HCT116 (cell line): ENCODE measurements around the gene MESD. TPM values are rescaled to one million over a fixed set of nuclear protein-coding genes. Genes with fewer than 3 reads are reported as not detected.

ENCODE experiments used
- ATAC-seq: fragments of 200-7000 bp; cut with Tn5 transposase; 2 replicates; pipeline ENCODE4 v1.9.1; 2020; ENCODE audit warnings: mild to moderate bottlenecking, moderate library complexity
- BruUV-seq: library from RNA; stranded (reverse); fragments of 400-500 nt; replicated peaks from 2 replicates; lab custom pipeline; 2021; lab: Mats Ljungman, UMichigan
- CTCF ChIA-PET: fragments of 300-600 bp; sonication (Branson Sonifier 250); formaldehyde crosslinking; loops from one replicate; lab custom pipeline; 2021; ENCODE audit warnings: antibody characterized with exemption; lab: Charles Lee
- POLR2A ChIA-PET: fragments of 300-600, 350-600 bp; sonication (Branson Sonifier 250); formaldehyde crosslinking; loops from one replicate; lab custom pipeline; 2021; ENCODE audit warnings: antibody characterized with exemption; lab: Charles Lee
- RAD21 ChIA-PET, 2 experiments: fragments of 300-600 bp; sonication (Branson Sonifier 250); formaldehyde crosslinking; loops; one replicate each; lab custom pipeline; 2023; ENCODE audit warnings: low total read pairs in 2 of 2; ENCODE audit not compliant: uncharacterized antibody in 2 of 2, unreplicated experiment in 2 of 2, low non-redundant PET in 1 of 2; lab: Charles Lee
- DNase-seq: peaks from one replicate; pipeline ENCODE4 v3.0.0-alpha.2; 2010; ENCODE audit warnings: low read depth, low spot score
- H2AFZ ChIP-seq: fragments of 200-600 bp; shearing (Covaris generic), sonication (generic); 2 replicates; pipeline ENCODE4 v1.6.1; 2017; ENCODE audit warnings: low read depth, mixed run types, mixed read lengths, antibody characterized with exemption, low read length; ENCODE audit not compliant: poor library complexity, severe bottlenecking
- H3K27ac ChIP-seq: 2 replicates; pipeline ENCODE4 v1.5.1; 2012; ENCODE audit warnings: low read depth, low read length
- H3K27me3 ChIP-seq: fragments of 200-600 bp; sonication (generic); 2 replicates; pipeline ENCODE4 v1.6.1; 2016; ENCODE audit warnings: mixed run types, low read length, mixed read lengths; ENCODE audit not compliant: insufficient read depth
- H3K36me3 ChIP-seq, 2 experiments: fragments of 200-500 bp in 1 of 2; fragments of 200-600 bp in 1 of 2; sonication (Bioruptor generic) in 1 of 2; sonication (generic) in 1 of 2; 2 replicates each; pipeline versions ENCODE4 v1.5.1 to v1.6.1; 2014 to 2016; ENCODE audit warnings: low read length in 2 of 2, inconsistent platforms in 1 of 2, mixed read lengths in 1 of 2, mixed run types in 1 of 2; ENCODE audit not compliant: insufficient read depth in 2 of 2, control insufficient read depth in 1 of 2
- H3K4me1 ChIP-seq, 2 experiments: fragments of 200-600 bp in 1 of 2; sonication (generic) in 1 of 2; 2 replicates each; pipeline versions ENCODE4 v1.5.1 to v1.6.1; 2012 to 2017; ENCODE audit warnings: low read length in 2 of 2, inconsistent platforms in 1 of 2, mild to moderate bottlenecking in 1 of 2, mixed read lengths in 1 of 2, mixed run types in 1 of 2, moderate library complexity in 1 of 2; ENCODE audit not compliant: insufficient read depth in 2 of 2, control insufficient read depth in 1 of 2
- H3K4me2 ChIP-seq: fragments of 200-600 bp; sonication (generic); 2 replicates; pipeline ENCODE4 v1.6.1; 2017; ENCODE audit warnings: mixed run types, low read length, mixed read lengths
- H3K4me3 ChIP-seq, 2 experiments: fragments of 200-600 bp in 1 of 2; sonication (generic) in 1 of 2; replicated peaks in 1 of 2; 2 replicates each; pipeline ENCODE4 v1.5.1; 2011 to 2016; ENCODE audit warnings: low read length in 2 of 2, control low read depth in 1 of 2, low read depth in 1 of 2, mild to moderate bottlenecking in 1 of 2, mixed read lengths in 1 of 2, mixed run types in 1 of 2
- H3K79me2 ChIP-seq: fragments of 200-600 bp; sonication (generic); 2 replicates; pipeline ENCODE4 v1.6.1; 2017; ENCODE audit warnings: mild to moderate bottlenecking, mixed run types, low read length, moderate library complexity, mixed read lengths; ENCODE audit not compliant: insufficient read depth
- H3K9ac ChIP-seq: fragments of 200-600 bp; sonication (generic); 2 replicates; pipeline ENCODE4 v1.6.1; 2016; ENCODE audit warnings: low read length, mixed read lengths
- H3K9me2 ChIP-seq: fragments of 200-600 bp; sonication (generic), shearing (Covaris generic); 2 replicates; pipeline ENCODE4 v1.6.1; 2017; ENCODE audit warnings: mixed run types, mild to moderate bottlenecking, moderate library complexity; ENCODE audit not compliant: insufficient read depth
- H3K9me3 ChIP-seq, 2 experiments: fragments of 200-500 bp in 1 of 2; fragments of 200-600 bp in 1 of 2; sonication (Bioruptor generic) in 1 of 2; sonication (generic) in 1 of 2; 2 replicates each; pipeline ENCODE4 v1.6.1; 2014 to 2017; ENCODE audit warnings: low read length in 2 of 2, mixed read lengths in 2 of 2, inconsistent platforms in 1 of 2, low read depth in 1 of 2, mild to moderate bottlenecking in 1 of 2, mixed run types in 1 of 2, moderate library complexity in 1 of 2; ENCODE audit not compliant: control insufficient read depth in 1 of 2, insufficient read depth in 1 of 2
- H4K20me1 ChIP-seq: fragments of 200-600 bp; sonication (generic), shearing (Covaris generic); 2 replicates; pipeline ENCODE4 v1.6.1; 2017; ENCODE audit warnings: mixed run types, mild to moderate bottlenecking, moderate library complexity; ENCODE audit not compliant: insufficient read depth
- CEBPB ChIP-seq: IDR thresholded peaks from 2 replicates; pipeline ENCODE4 v1.6.1; 2012; ENCODE audit warnings: low read depth
- CTCF ChIP-seq, 3 experiments: fragments of 200-600 bp in 1 of 3; sonication (generic) in 1 of 3; IDR thresholded peaks in 2 of 3; conservative IDR thresholded peaks in 1 of 3; 2 replicates each; pipeline ENCODE4 v1.5.1; 2012 to 2017; ENCODE audit warnings: low read depth in 2 of 3, low read length in 2 of 3, antibody characterized with exemption in 1 of 3, borderline replicate concordance in 1 of 3, control low read depth in 1 of 3, mild to moderate bottlenecking in 1 of 3, mixed read lengths in 1 of 3, mixed run types in 1 of 3, moderate library complexity in 1 of 3; ENCODE audit not compliant: insufficient read depth in 1 of 3
- EGR1 ChIP-seq: IDR thresholded peaks from 2 replicates; pipeline ENCODE4 v1.6.1; 2012; ENCODE audit warnings: low read depth
- ELF1 ChIP-seq: IDR thresholded peaks from 2 replicates; pipeline ENCODE4 v1.6.1; 2012; ENCODE audit warnings: low read depth, borderline replicate concordance
- EZH2 ChIP-seq: fragments of 200-600 bp; sonication (generic); IDR thresholded peaks from 2 replicates; pipeline ENCODE4 v1.6.1; 2017; ENCODE audit warnings: antibody characterized with exemption, mixed run types
- POLR2A ChIP-seq: IDR thresholded peaks from 2 replicates; pipeline ENCODE4 v1.7.0; 2011; ENCODE audit warnings: borderline replicate concordance; ENCODE audit not compliant: insufficient read depth, insufficient read length; ENCODE audit errors: extremely low read depth
- SIN3A ChIP-seq: IDR thresholded peaks from 2 replicates; pipeline ENCODE4 v1.6.1; 2012; ENCODE audit warnings: low read depth
- SRF ChIP-seq: IDR thresholded peaks from 2 replicates; pipeline ENCODE4 v1.6.1; 2012; ENCODE audit warnings: low read depth
- ZFX ChIP-seq: fragments of 450-650 bp; IDR thresholded peaks from 2 replicates; pipeline ENCODE4 v1.6.1; 2017
- intact Hi-C: fragments of 100-400 bp; cut with micrococcal nuclease; formaldehyde crosslinking; loops from 2 replicates; pipeline ENCODE4 v1.10.0; 2022
- total RNA-seq: library from RNA; stranded (reverse); gene quantifications from one replicate; pipeline ENCODE4 v1.2.1, GENCODE V29; 2021; ENCODE audit not compliant: unreplicated experiment
- TF ChIP-seq, protein P1 (sequence below): IDR thresholded peaks from 2 replicates; pipeline ENCODE4 v1.6.1; 2012; ENCODE audit warnings: low read depth
- TF ChIP-seq, protein P2 (sequence below): IDR thresholded peaks from 2 replicates; pipeline ENCODE4 v1.6.1; 2012
- TF ChIP-seq, protein P3 (sequence below): IDR thresholded peaks from 2 replicates; pipeline ENCODE4 v1.6.1; 2012
- TF ChIP-seq, protein P4 (sequence below): IDR thresholded peaks from 2 replicates; pipeline ENCODE4 v1.6.1; 2011; ENCODE audit warnings: mild to moderate bottlenecking, low read length, moderate library complexity; ENCODE audit not compliant: insufficient replicate concordance; ENCODE audit errors: extremely low read depth

MESD gene
- total RNA-seq, 1 experiment from 2014 or later, result 22.5 TPM

DNA sequence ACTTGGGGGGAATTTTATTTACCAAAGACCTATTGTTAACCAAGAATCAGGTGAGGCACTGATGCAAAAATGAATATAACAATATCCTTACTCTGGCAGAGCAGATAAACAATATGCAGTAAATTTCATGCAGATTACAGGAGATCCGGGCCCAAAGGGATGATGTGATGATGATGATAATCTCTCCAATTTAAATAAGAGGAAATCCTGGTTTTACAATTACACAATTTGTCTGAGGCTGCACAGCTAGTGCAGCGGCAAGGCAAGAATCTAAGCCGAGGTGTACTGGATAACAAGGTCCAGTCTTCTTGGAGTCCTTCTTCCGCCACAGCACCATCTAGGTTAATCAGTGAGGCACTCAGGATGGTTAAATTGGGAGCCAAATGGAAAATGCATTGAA is 2.4 kb upstream of the MESD start:
- H2AFZ ChIP-seq, result no peak overlapping the region
- DNase-seq, result no peak
- no peaks in the 10 kb centered on the region for H3K27me3 ChIP-seq
- no peak overlapping the region for H3K27ac ChIP-seq
- H3K4me2 ChIP-seq, result no peak overlapping the region
- no TSS peak for BruUV-seq
- CTCF ChIA-PET, result interaction anchor here (1.2 to 3.2 kb wide), 3 partner anchors 8 to 274 kb away, joined by 3 to 14 read pairs (median 4); partner anchors contain the start of gene TLNRD1
- no peaks in the 10 kb centered on the region for H4K20me1 ChIP-seq
- no peak for ATAC-seq
- POLR2A ChIA-PET, result interaction anchor here (1.4 kb wide), 1 partner anchor 8 kb away, joined by 6 read pairs; the partner anchor contains the start of gene TLNRD1
- RAD21 ChIA-PET, result no interaction called here
- H3K9me2 ChIP-seq, result no peaks in the 10 kb centered on the region
- peaks cover 24% of the 10 kb centered on the region for H3K79me2 ChIP-seq
- H3K4me1 ChIP-seq, result peaks cover 13 to 30% of the 10 kb centered on the region in 2 experiments; a peak in 3 of 4 replicates
- H3K9me3 ChIP-seq, result no peaks in the 10 kb centered on the region
- H3K4me3 ChIP-seq, result no peak overlapping the region
- intact Hi-C loops, result loop anchor here (10.0 kb wide), 1 partner anchor 333 kb away; the partner anchor contains the start of gene STARD5
- no peak overlapping the region for H3K9ac ChIP-seq
- no peaks in the 10 kb centered on the region for H3K36me3 ChIP-seq
- TF ChIP-seq, protein P1, sequence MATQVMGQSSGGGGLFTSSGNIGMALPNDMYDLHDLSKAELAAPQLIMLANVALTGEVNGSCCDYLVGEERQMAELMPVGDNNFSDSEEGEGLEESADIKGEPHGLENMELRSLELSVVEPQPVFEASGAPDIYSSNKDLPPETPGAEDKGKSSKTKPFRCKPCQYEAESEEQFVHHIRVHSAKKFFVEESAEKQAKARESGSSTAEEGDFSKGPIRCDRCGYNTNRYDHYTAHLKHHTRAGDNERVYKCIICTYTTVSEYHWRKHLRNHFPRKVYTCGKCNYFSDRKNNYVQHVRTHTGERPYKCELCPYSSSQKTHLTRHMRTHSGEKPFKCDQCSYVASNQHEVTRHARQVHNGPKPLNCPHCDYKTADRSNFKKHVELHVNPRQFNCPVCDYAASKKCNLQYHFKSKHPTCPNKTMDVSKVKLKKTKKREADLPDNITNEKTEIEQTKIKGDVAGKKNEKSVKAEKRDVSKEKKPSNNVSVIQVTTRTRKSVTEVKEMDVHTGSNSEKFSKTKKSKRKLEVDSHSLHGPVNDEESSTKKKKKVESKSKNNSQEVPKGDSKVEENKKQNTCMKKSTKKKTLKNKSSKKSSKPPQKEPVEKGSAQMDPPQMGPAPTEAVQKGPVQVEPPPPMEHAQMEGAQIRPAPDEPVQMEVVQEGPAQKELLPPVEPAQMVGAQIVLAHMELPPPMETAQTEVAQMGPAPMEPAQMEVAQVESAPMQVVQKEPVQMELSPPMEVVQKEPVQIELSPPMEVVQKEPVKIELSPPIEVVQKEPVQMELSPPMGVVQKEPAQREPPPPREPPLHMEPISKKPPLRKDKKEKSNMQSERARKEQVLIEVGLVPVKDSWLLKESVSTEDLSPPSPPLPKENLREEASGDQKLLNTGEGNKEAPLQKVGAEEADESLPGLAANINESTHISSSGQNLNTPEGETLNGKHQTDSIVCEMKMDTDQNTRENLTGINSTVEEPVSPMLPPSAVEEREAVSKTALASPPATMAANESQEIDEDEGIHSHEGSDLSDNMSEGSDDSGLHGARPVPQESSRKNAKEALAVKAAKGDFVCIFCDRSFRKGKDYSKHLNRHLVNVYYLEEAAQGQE, result no peak
- TF ChIP-seq, protein P2, sequence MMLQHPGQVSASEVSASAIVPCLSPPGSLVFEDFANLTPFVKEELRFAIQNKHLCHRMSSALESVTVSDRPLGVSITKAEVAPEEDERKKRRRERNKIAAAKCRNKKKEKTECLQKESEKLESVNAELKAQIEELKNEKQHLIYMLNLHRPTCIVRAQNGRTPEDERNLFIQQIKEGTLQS, result no peak
- TF ChIP-seq ELF1, result no peak
- TF ChIP-seq SIN3A, result no peak
- TF ChIP-seq, protein P3, sequence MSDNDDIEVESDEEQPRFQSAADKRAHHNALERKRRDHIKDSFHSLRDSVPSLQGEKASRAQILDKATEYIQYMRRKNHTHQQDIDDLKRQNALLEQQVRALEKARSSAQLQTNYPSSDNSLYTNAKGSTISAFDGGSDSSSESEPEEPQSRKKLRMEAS, result no peak
- no peak for TF ChIP-seq EGR1
- TF ChIP-seq ZFX, result no peak
- TF ChIP-seq POLR2A, result no peak
- no peak for TF ChIP-seq CEBPB
- no peak for TF ChIP-seq SRF
- TF ChIP-seq EZH2, result no peak
- TF ChIP-seq CTCF (IDR thresholded peaks at IDR 0.05 in 2 of 3, conservative IDR thresholded peaks at IDR 0.05 in 1 of 3; ENCODE audit: borderline replicate concordance in 1 of 3, insufficient read depth in 1 of 3, low read depth in 2 of 3, low read length in 2 of 3), result no peak
- TF ChIP-seq, protein P4, sequence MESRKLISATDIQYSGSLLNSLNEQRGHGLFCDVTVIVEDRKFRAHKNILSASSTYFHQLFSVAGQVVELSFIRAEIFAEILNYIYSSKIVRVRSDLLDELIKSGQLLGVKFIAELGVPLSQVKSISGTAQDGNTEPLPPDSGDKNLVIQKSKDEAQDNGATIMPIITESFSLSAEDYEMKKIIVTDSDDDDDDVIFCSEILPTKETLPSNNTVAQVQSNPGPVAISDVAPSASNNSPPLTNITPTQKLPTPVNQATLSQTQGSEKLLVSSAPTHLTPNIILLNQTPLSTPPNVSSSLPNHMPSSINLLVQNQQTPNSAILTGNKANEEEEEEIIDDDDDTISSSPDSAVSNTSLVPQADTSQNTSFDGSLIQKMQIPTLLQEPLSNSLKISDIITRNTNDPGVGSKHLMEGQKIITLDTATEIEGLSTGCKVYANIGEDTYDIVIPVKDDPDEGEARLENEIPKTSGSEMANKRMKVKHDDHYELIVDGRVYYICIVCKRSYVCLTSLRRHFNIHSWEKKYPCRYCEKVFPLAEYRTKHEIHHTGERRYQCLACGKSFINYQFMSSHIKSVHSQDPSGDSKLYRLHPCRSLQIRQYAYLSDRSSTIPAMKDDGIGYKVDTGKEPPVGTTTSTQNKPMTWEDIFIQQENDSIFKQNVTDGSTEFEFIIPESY, result no peak
